ENCODE measurements around the gene ASB2.

DNA sequence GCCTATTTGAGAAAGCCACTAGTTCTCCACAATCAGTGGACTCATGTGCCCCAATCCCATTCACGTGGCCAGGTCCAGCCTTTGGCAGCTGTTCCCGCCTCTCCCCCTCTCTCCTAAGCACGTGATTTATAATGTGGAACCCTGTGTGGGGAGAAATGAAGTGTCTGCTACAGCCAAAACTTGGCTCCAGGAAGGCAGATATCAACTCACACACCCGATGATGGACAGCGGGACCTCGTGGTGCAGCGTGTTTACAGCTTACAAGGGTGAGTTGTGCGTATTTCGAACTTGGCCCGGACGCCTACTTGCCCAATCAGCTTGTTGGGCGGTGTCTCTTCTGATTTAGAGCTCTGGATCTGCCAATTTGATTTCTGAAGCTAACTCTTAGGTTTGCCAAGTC is 87.4 kb downstream of the ASB2 start:
- TF ChIP-seq, protein P1, sequence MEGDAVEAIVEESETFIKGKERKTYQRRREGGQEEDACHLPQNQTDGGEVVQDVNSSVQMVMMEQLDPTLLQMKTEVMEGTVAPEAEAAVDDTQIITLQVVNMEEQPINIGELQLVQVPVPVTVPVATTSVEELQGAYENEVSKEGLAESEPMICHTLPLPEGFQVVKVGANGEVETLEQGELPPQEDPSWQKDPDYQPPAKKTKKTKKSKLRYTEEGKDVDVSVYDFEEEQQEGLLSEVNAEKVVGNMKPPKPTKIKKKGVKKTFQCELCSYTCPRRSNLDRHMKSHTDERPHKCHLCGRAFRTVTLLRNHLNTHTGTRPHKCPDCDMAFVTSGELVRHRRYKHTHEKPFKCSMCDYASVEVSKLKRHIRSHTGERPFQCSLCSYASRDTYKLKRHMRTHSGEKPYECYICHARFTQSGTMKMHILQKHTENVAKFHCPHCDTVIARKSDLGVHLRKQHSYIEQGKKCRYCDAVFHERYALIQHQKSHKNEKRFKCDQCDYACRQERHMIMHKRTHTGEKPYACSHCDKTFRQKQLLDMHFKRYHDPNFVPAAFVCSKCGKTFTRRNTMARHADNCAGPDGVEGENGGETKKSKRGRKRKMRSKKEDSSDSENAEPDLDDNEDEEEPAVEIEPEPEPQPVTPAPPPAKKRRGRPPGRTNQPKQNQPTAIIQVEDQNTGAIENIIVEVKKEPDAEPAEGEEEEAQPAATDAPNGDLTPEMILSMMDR (IDR thresholded peaks at IDR 0.05; ENCODE audit: borderline replicate concordance, extremely low read depth, low read length, poor library complexity, severe bottlenecking), result no peak
- no peak for TF ChIP-seq EZH2 (IDR thresholded peaks at IDR 0.05; ENCODE audit: borderline replicate concordance, low read depth, low read length, severe bottlenecking)

Measured in DND-41 (cell line).